Suprapubic skin (tissue), 3 donors: ENCODE data around the gene TBX4.

ENCODE experiments used
- CTCF ChIP-seq, 2 donors: fragments of 200-600 bp in 1 of 2; fragments of 450-650 bp in 1 of 2; sonication (generic) in 1 of 2; IDR thresholded peaks; one replicate each; pipeline ENCODE4 v1.5.1; 2016 to 2019; ENCODE audit warnings: antibody characterized with exemption in 2 of 2, mild to moderate bottlenecking in 1 of 2, moderate library complexity in 1 of 2
- EP300 ChIP-seq: sonication (generic); formaldehyde crosslinking; IDR thresholded peaks from one replicate; pipeline ENCODE4 v1.6.1; 2017; ENCODE audit warnings: antibody characterized with exemption
- POLR2A ChIP-seq, 2 donors: fragments of 450-650 bp; IDR thresholded peaks; one replicate each; pipeline ENCODE4 v1.6.1; 2017; ENCODE audit warnings: antibody characterized with exemption in 2 of 2, mild to moderate bottlenecking in 2 of 2, moderate library complexity in 2 of 2

DNA sequence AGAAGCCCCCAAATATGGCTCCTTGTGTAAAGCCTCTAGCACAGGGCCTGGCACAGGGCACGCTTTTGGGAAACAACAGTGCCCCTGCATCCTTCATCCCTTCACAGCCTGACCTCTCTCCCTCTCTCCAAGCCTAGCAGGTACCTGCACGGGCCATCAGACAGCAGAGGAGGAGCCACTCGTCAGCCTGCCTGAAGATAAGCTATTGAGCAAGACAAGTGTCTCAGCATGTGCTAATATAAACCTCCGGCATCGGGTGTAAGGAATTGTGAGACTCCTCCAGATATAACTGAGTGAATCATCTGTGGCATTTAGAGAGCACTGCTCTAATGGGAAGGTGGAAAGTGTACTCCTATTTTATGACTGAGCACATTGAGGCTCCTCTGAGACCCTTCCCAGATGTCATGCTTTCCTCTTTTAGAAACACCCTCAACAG is 38.3 kb downstream of the TBX4 start:
- no peak for TF ChIP-seq POLR2A (IDR thresholded peaks at IDR 0.05)
- no peak for TF ChIP-seq CTCF (IDR thresholded peaks at IDR 0.05)
- no peak for TF ChIP-seq EP300
